Fibroblast of the aortic adventitia (primary cell): ENCODE data around the gene PNPLA7. TPM values are rescaled to one million over a fixed set of nuclear protein-coding genes. Genes with fewer than 3 reads are reported as not detected.

ENCODE experiments used
- DNase-seq: peaks from one replicate; pipeline ENCODE4 v3.0.0-alpha.2; 2010; ENCODE audit warnings: low read depth
- H3K4me3 ChIP-seq: 2 replicates; pipeline ENCODE4 v1.5.1; 2011; ENCODE audit warnings: low read depth, mild to moderate bottlenecking, control low read depth, low read length, moderate library complexity
- total RNA-seq: library from RNA; depleted of rRNA; stranded (reverse); fragments of >200 nt; gene quantifications from 2 replicates; pipeline ENCODE4 v1.2.3, GENCODE V29; 2012; ENCODE audit warnings: low replicate concordance
- TF ChIP-seq, protein P1 (sequence below): IDR thresholded peaks from 2 replicates; pipeline ENCODE4 v1.5.1; 2011; ENCODE audit warnings: mild to moderate bottlenecking, low read length, control low read depth, inconsistent platforms; ENCODE audit not compliant: insufficient read depth

PNPLA7 gene
- total RNA-seq, 1 donor = 0.81 TPM

DNA sequence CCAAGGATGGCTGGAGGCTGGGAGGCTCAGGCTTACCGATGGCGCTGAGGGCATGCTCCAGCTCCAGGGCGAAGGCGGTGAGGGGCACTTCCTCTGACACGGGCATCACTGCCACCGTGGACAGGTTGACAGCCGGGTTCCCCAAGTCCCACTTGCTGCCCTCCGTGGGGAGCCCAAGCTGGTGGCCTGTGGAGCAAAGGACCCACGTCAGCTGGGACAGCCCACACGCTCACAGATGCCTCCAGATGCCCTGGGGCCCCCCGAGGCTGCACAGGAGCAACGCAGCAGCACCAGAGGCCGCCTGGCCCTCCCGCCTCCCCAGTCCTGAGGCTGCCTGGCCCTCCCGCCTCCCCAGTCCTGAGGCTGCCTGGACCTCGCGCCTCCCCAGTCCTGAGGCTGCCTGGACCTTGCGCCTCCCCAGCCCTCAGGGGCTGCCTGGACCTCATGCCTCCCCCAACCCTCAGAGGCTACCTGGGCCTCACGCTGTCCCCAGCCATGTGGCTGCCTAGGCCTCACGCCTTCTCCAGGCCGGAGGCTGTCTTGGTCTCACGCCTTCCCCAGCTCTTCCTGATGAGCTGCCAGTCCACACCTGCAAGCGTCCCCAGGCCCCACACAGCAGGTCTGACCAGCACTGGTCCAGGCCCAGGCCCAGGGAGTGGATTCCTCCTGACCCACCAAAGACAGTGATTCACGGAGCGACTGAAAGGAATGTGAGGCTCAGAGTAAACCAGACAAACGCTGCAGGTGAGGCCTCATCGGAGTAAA lies 65.5 kb downstream of the PNPLA7 start:
- H3K4me3 ChIP-seq = no peak overlapping the region
- no peak for DNase-seq
- TF ChIP-seq, protein P1, sequence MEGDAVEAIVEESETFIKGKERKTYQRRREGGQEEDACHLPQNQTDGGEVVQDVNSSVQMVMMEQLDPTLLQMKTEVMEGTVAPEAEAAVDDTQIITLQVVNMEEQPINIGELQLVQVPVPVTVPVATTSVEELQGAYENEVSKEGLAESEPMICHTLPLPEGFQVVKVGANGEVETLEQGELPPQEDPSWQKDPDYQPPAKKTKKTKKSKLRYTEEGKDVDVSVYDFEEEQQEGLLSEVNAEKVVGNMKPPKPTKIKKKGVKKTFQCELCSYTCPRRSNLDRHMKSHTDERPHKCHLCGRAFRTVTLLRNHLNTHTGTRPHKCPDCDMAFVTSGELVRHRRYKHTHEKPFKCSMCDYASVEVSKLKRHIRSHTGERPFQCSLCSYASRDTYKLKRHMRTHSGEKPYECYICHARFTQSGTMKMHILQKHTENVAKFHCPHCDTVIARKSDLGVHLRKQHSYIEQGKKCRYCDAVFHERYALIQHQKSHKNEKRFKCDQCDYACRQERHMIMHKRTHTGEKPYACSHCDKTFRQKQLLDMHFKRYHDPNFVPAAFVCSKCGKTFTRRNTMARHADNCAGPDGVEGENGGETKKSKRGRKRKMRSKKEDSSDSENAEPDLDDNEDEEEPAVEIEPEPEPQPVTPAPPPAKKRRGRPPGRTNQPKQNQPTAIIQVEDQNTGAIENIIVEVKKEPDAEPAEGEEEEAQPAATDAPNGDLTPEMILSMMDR = no peak

DNA sequence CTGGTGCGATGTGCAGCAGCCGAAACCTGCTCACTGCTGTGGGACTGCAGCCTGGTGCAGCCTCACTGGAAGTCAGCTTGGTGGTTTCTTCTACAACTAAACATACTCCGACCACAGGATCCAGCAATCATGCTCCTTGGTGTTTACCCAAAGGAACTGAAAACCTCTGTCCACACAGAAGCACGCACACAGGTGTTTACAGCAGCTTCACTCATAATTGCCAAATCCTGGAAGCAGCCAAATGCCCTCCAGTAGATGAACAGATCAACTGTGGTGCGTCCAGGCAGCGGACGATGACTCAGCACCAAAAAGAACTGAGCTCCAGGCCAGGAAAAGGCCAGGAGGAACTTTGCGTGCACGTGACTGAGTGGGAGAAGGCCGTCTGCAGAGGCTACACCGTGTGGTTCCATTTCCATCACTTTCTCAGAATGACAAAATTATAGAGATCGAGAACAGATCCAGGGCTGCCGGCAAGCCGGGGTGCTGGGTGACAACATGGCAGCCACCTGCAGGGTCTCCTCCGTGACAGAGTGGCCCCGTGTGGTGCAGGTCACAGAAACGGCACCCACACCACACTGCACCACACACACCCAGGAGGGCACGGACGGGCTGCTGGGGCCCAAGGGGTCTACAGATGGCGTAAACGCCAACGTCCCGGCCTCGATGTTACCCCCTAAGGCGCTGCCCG lies 68.0 kb downstream of the PNPLA7 start:
- DNase-seq = peak; percentile 56
- no peak overlapping the region for H3K4me3 ChIP-seq
- TF ChIP-seq, protein P1 = no peak

DNA sequence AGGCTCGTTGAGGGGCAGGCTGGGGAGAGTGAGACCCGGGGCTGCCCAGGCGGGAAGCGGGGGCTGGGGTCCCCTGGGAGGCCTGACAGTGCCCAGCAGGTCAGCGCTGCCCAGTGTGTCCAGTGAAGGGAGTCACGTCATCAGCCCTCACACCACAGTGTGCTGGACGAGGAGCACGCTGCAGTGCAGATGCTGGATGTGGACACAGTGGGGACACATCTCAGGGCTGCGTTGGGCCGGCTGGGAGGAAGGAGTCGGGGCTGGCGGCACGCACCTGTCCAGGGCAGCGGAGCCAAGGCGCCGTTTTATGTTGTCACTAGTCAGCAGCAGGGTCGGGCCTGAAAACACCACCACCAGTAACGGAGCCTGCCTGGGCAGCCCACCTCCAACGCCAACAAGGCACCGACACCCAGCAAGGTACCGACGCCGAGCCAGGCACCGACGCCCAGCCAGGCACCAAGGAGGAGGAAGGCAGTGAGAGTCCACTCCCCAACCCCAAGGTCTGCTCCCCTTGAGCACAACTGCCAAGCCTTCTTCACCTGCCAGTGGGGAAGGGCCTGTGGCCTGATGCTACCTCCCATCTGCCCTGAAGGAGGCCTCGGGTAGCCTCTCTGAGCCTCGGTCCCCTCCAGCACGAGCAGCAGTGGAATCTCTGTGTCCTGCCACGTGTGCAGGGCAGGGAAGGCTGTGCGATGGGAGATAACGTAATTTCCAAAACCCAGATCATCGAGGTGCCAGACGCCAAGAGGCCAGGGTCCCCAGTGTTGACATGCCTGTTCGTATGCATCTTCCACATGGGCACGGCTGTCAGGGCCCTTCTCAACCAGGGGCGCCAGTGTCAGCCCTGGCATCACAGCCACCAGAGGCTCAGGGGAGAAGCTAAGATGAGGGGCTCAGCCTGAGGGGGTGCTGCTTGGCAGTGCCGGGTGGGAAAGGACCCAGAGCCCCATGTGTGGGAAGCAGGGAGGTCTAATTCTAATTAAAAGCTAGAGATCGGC lies 69.2 kb downstream of the PNPLA7 start:
- TF ChIP-seq, protein P1 = no peak
- no peak for DNase-seq
- no peak overlapping the region for H3K4me3 ChIP-seq

DNA sequence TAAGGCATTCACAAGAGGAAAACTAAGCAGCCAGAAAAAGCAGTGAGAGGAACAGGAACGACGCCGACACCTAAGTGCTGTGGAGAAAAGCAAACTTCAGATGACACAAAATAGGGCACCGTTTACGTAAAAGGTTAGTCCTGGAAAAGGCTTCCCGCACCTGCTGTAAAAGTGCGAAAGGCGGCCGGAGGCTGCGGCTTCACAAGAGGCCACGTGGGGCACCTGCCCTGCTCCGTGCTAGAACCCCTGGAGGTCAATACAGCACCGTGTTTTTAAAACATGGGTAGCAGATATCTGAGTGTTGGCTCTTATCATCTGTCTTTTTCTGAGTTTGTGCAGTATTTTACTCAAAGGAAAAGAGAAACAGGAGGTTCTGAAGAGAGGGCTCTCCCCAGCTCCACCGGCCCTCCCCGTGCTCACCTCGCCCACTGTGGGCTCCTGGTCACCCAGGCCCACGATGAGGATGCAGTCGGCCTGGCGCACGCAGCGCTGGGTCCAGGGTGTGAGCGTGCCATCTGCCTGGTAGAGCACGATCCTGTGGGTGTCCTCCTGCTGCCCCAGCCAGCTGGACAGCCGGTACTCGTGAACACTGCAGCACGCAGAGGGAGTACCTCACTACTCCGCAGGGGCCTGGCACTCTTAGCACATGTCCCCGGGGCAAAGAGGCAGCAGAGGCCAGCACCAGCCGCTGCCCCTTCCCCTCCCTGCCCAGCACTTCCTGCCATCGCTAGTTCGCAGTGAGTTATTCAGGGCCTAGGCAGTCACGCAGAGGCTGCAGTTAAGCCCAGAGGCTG lies 70.1 kb downstream of the PNPLA7 start:
- TF ChIP-seq, protein P1 = no peak
- DNase-seq = no peak
- no peak overlapping the region for H3K4me3 ChIP-seq

DNA sequence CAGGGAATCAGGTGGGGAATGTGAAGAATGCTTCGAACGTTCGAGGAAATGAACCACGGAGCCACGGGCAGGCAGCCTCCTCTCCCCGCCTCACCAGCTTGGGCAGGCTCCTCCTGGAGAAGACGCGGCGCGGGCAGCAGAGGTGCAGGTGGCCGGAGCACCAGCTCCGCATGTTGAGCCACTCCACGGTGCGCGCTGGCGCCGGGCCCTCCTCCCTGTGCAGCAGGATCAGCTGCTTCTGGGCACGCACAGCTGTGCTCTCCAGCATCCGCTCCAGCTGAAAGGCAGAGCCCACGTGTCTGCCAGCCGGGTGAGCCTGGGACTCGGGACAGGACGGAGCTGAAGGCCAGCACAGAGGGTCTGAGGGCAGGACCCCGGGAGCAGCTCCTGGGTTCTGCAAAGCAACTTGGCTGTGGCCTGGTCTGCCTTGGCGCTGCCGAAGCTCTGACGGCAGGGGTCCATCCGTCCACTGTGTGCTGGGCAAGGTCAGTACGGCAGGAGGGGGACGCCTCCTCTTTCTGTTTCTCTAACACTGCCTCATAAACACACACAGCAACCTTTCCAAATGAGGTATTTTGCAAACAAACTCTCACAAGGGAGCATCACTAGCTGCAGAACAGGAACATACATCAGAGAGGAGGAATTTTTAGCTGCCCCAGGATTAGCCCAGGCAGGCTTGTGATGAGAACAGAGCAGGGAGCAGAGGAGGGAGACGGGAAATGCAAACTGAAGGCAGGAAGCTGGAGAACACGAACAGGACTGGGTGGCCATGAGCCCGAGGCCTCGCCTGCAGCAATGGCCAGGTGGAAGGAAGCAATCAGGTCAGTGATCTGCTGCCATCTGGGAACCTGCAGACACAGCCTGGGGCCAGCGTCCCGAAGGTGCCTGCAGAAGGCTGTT lies 71.0 kb downstream of the PNPLA7 start:
- no peak overlapping the region for H3K4me3 ChIP-seq
- DNase-seq = no peak
- TF ChIP-seq, protein P1 = no peak
